D721Med (cell line): ENCODE measurements around the gene PXMP4.

ENCODE experiments used
- DNase-seq: peaks from one replicate; pipeline ENCODE4 v3.0.0; 2011; ENCODE audit warnings: low spot score; ENCODE audit not compliant: insufficient read length
- FAIRE-seq: peaks from 2 replicates; lab custom pipeline; 2011; peaks lifted over from hg19 to GRCh38; lab: Jason Lieb, UNC
- TF ChIP-seq, protein P1 (sequence below): IDR thresholded peaks from 2 replicates; pipeline ENCODE4 v1.5.1; 2012; ENCODE audit warnings: mild to moderate bottlenecking, control low read depth; ENCODE audit not compliant: insufficient read depth; ENCODE audit errors: missing control alignments

The PXMP4 gene

DNA sequence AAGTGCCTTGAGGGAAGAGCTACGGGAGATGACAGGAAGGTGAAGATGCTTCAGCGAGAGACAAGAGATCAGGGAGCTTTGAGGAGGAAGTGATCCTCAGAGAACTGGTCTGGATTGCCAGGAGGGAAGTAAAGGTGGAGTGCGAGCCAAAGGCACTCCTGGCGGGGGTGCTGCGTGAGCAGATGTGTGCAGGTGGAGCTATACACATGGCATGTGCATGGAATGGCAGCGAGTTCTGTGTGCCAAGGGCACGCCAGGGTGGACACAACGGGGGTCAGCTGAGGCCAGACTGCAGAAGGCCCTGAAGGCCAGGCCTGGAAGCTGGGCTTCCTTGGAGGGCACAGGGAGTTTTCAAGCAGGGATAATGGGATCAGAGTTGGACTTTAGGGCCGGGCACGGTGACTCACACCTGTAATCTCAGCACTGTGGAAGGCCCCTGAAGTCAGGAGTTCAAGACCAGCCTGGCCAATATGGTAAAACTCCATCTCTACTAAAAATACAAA lies 6.2 kb downstream of the PXMP4 start:
- TF ChIP-seq, protein P1, sequence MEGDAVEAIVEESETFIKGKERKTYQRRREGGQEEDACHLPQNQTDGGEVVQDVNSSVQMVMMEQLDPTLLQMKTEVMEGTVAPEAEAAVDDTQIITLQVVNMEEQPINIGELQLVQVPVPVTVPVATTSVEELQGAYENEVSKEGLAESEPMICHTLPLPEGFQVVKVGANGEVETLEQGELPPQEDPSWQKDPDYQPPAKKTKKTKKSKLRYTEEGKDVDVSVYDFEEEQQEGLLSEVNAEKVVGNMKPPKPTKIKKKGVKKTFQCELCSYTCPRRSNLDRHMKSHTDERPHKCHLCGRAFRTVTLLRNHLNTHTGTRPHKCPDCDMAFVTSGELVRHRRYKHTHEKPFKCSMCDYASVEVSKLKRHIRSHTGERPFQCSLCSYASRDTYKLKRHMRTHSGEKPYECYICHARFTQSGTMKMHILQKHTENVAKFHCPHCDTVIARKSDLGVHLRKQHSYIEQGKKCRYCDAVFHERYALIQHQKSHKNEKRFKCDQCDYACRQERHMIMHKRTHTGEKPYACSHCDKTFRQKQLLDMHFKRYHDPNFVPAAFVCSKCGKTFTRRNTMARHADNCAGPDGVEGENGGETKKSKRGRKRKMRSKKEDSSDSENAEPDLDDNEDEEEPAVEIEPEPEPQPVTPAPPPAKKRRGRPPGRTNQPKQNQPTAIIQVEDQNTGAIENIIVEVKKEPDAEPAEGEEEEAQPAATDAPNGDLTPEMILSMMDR = no peak

GRCh38 chr20:33711446-33711738 lies 8.7 kb downstream of the PXMP4 start:
- no peak for FAIRE-seq
- TF ChIP-seq, protein P1 = no peak
- DNase-seq = no peak

More for the DNA sequence above, 6.2 kb downstream of the PXMP4 start:
- FAIRE-seq = no peak
- DNase-seq = no peak

GRCh38 chr20:33710681-33711445 lies 9.2 kb downstream of the PXMP4 start:
- DNase-seq = no peak
- TF ChIP-seq, protein P1 = no peak
- FAIRE-seq = no peak

DNA sequence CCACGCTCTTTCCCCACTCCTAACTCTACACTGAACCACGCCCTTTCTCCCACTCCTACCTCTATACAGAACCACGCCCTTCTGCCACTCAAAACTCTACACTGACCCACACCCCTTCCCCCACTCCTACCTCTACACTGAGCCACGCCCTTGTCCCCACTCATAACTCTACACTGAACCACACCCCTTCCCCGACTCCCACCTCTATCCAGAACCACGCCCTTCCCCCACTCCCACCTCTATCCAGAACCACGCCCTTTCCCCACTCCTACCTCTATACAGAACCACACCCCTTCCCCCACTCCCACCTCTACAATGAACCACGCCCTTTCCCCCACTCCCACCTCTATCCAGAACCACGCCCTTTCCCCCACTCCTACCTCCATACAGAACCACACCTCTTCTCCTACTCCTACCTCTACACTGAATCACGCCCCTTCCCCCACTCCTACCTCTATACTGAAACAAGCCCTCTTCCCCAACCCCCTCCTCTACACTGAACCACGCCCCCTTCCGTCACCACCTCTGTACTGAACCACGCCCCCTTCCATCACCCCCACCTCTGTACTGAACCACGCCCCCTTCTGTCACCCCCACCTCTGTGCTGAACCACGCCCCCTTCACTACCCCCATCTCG lies 10.1 kb downstream of the PXMP4 start:
- TF ChIP-seq, protein P1 = no peak
- no peak for DNase-seq
- FAIRE-seq = no peak

- no peak for FAIRE-seq
- TF ChIP-seq, protein P1 = no peak
- no peak for DNase-seq
Observed at GRCh38 chr20:33709398-33709797, 10.7 kb downstream of the PXMP4 start.

DNA sequence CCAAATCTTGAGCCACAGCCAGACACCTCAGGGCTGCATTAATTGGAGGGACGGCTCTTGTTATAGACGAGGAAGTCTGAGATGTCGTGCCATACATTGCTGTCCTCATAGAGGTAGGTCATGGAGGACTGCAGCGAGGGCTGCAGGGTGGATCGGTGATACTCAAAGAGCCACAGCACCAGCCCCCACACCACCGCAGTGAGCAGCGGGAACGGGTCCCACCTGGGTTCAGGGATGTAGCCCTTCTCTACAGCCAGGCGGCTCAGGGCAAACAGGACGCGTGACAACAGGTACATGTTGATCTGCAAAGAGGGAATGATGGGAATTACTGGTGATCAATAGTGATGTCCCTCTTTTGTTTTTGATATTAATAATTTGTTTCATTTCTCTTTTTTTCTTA lies 12.4 kb downstream of the PXMP4 start:
- TF ChIP-seq, protein P1 = no peak
- no peak for FAIRE-seq
- no peak for DNase-seq
